Gastroesophageal sphincter (tissue), 4 donors: ENCODE results near the gene GRXCR1. TPM values are rescaled to one million over a fixed set of nuclear protein-coding genes. Genes with fewer than 3 reads are reported as not detected.

Experiments
- ATAC-seq: fragments of 150-250 bp; one replicate; pipeline ENCODE4 v1.9.1; 2016; ENCODE audit warnings: mild to moderate bottlenecking, moderate library complexity
- H3K27ac ChIP-seq, 4 donors: fragments of 200-600 bp; sonication (generic) in 3 of 4; 1 replicate in 3 of 4; 2 replicates in 1 of 4; pipeline ENCODE4 v1.5.1; 2016 to 2019
- H3K27me3 ChIP-seq: fragments of 200-600 bp; sonication (generic); one replicate; pipeline ENCODE4 v1.5.1; 2019
- H3K36me3 ChIP-seq, 2 donors: fragments of 200-600 bp; sonication (generic); one replicate each; pipeline ENCODE4 v1.5.1; 2019; ENCODE audit warnings: control low read depth in 1 of 2
- H3K4me1 ChIP-seq, 3 donors: fragments of 200-600 bp; sonication (generic); 1 replicate in 2 of 3; 2 replicates in 1 of 3; pipeline ENCODE4 v1.5.1; 2016 to 2019; ENCODE audit warnings: control low read depth in 2 of 3
- H3K4me3 ChIP-seq, 2 donors: fragments of 200-600 bp; sonication (generic); one replicate each; pipeline ENCODE4 v1.5.1; 2019; ENCODE audit warnings: mild to moderate bottlenecking in 1 of 2, moderate library complexity in 1 of 2
- H3K9me3 ChIP-seq, 3 donors: fragments of 200-600 bp; sonication (generic); one replicate each; pipeline ENCODE4 v1.5.1; 2017 to 2019; ENCODE audit warnings: control low read depth in 2 of 3
- EP300 ChIP-seq: sonication (generic); formaldehyde crosslinking; IDR thresholded peaks from one replicate; pipeline ENCODE4 v1.6.1; 2017; ENCODE audit warnings: antibody characterized with exemption, mild to moderate bottlenecking
- POLR2A ChIP-seq, 2 donors: fragments of 450-650 bp; IDR thresholded peaks; one replicate each; pipeline ENCODE4 v1.6.1; 2017; ENCODE audit warnings: antibody characterized with exemption in 2 of 2, mild to moderate bottlenecking in 2 of 2, moderate library complexity in 1 of 2
- POLR2AphosphoS5 ChIP-seq: sonication (generic); formaldehyde crosslinking; IDR thresholded peaks from one replicate; pipeline ENCODE4 v1.6.1; 2017; ENCODE audit warnings: antibody characterized with exemption
- WGBS, 2 donors: methylation state at CpG; one replicate each; pipeline ENCODE4 v1.1.5; 2018; ENCODE audit warnings: low coverage in 1 of 2; 5-methylcytosine and 5-hydroxymethylcytosine counted together
- total RNA-seq, 4 donors: library from RNA; depleted of rRNA; stranded (reverse); fragments of >200 nt; gene quantifications; one replicate each; pipeline ENCODE4 v1.1.0, GENCODE V29; 2016
- TF ChIP-seq, protein P1 (sequence below), 4 experiments: fragments of 200-600 bp in 2 of 4; fragments of 450-650 bp in 2 of 4; sonication (generic) in 1 of 4; IDR thresholded peaks; one replicate each; pipeline ENCODE4 v1.5.1; 2017 to 2019; ENCODE audit warnings: antibody characterized with exemption in 4 of 4, mild to moderate bottlenecking in 2 of 4, moderate library complexity in 2 of 4

The GRXCR1 gene
- total RNA-seq, 4 donors from 2014 or later, result not detected

DNA sequence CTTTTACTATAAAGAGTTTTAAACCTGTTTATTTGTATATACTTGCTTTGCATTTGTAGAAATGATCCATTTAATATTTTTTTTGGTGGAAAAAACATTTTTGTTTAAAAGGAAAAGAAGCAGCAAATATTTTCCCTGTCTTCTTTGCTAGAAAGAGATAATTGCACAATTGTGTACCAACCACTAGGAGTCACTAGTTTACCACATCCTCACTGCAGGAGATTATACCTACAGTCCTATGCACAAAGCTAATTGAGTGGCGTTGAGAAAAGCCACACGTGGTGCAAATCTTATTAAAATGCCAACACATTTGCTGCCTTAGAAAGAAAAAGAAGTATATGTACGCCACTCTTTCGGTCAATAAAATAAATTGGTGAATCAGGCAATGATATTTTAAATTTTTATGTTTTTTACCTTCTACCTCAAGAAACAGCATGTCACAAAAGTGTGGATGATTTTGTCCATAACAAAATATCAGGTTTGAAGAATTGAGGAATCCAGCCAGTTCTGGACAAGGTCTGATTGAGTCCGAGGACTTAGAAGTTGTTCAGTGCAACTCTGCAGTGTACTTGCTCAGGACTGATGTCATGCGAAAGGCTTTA, 102.9 kb downstream of the GRXCR1 start:
- WGBS, 2 donors, result 32 to 35% methylated on average over 6 of the region's 6 CpGs
- Histone ChIP-seq H3K27me3 (no peaks in the 10 kb centered on the region), H3K9me3 (peaks cover 0 to 7% (median 0%) of the 10 kb centered on the region in 3 donors), H3K36me3 (no peaks in the 10 kb centered on the region), H3K4me3 (no peak overlapping the region), H3K27ac (no peak overlapping the region), H3K4me1 (no peaks in the 10 kb centered on the region)
- ATAC-seq, result no peak
- TF ChIP-seq POLR2A (IDR thresholded peaks at IDR 0.05) (no peak), EP300 (no peak), POLR2AphosphoS5 (no peak)
- TF ChIP-seq, protein P1, sequence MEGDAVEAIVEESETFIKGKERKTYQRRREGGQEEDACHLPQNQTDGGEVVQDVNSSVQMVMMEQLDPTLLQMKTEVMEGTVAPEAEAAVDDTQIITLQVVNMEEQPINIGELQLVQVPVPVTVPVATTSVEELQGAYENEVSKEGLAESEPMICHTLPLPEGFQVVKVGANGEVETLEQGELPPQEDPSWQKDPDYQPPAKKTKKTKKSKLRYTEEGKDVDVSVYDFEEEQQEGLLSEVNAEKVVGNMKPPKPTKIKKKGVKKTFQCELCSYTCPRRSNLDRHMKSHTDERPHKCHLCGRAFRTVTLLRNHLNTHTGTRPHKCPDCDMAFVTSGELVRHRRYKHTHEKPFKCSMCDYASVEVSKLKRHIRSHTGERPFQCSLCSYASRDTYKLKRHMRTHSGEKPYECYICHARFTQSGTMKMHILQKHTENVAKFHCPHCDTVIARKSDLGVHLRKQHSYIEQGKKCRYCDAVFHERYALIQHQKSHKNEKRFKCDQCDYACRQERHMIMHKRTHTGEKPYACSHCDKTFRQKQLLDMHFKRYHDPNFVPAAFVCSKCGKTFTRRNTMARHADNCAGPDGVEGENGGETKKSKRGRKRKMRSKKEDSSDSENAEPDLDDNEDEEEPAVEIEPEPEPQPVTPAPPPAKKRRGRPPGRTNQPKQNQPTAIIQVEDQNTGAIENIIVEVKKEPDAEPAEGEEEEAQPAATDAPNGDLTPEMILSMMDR (IDR thresholded peaks at IDR 0.05), result peak; percentile 4 to 40 (median 20)

DNA sequence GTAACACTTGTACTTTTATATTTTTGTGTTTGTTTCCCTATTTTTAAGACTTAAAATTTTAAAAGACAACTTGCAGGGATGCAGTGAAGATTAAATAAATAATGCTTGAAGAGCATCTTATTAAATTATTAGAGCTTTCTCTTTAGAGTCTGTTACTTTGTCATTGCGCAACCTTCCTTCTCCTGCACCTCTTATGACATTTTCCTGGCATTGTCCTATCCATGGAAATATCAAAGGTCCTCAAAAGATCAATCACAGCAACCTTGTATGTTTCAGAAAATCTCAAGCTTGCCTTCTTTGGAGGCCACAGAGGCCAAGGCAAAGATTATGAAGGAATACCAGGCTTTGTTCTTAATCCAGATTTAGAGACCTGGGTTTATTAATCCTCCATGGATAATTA, 116.3 kb downstream of the GRXCR1 start:
- ATAC-seq, result no peak
- H3K27me3 ChIP-seq, result no peaks in the 10 kb centered on the region
- WGBS, 2 donors, result 90 to 94% methylated on average over 1 of the region's 1 CpG
- H3K9me3 ChIP-seq, result peaks cover 0 to 7% (median 0%) of the 10 kb centered on the region in 3 donors
- no peak overlapping the region for H3K4me3 ChIP-seq
- H3K4me1 ChIP-seq, result no peaks in the 10 kb centered on the region
- TF ChIP-seq, protein P1 (IDR thresholded peaks at IDR 0.05), result no peak
- TF ChIP-seq POLR2AphosphoS5 (no peak), EP300 (no peak), POLR2A (IDR thresholded peaks at IDR 0.05) (no peak)
- H3K27ac ChIP-seq, result no peak overlapping the region
- no peaks in the 10 kb centered on the region for H3K36me3 ChIP-seq

DNA sequence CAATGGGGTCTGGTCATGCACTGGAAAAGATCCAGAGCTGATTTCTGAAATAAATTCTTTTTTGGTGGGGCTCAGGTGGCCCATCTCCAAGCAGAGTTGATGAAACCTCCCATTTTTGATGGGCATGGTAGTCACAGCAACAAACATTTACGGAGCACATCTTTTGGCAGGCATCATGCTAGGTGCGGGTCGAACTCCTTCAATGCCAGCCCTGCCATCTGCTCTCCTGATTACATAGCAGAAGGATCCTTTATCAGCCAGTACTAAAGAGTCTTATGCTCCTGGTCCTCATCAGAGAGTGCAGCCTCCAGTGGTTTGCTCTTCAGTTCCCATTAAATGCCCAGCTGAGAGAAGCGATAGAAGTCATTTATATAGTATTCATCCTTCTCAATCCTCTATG, 121.7 kb downstream of the GRXCR1 start:
- 83 to 95% methylated on average over 1 to 2 of the region's 4 CpGs for WGBS, 2 donors

DNA sequence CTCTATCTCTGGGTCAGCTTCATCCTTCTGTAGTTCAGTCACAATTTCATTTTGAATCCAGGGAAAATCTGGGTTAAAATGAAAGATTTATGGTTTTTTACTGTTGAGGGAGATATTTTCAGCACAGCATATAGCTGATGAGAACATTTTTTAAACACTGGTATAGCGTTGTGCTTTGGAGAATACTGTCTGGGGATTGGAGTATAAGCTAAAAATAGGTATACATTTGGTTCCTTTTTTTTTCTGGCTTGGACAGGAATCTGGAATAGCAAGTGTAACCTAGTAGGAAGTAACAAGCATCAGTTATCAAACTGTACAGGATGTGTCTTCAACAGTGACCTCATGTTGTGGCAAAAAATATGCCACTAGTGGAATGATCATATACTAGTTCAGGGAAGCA, 149.1 kb downstream of the GRXCR1 start:
- no peaks in the 10 kb centered on the region for H3K27me3 ChIP-seq
- no peak overlapping the region for H3K4me3 ChIP-seq
- H3K4me1 ChIP-seq, result no peaks in the 10 kb centered on the region
- 39 to 50% methylated on average over 1 of the region's 1 CpG for WGBS, 2 donors
- H3K9me3 ChIP-seq, result no peaks in the 10 kb centered on the region
- no peak overlapping the region for H3K27ac ChIP-seq
- no peaks in the 10 kb centered on the region for H3K36me3 ChIP-seq
- no peak for ATAC-seq
- TF ChIP-seq POLR2AphosphoS5, result no peak
- TF ChIP-seq, protein P1 (IDR thresholded peaks at IDR 0.05), result no peak
- no peak for TF ChIP-seq POLR2A (IDR thresholded peaks at IDR 0.05)
- no peak for TF ChIP-seq EP300

More for the DNA sequence above, 121.7 kb downstream of the GRXCR1 start:
- Histone ChIP-seq H3K36me3 (no peaks in the 10 kb centered on the region), H3K4me3 (no peak overlapping the region), H3K27ac (no peak overlapping the region), H3K27me3 (no peaks in the 10 kb centered on the region), H3K4me1 (no peaks in the 10 kb centered on the region), H3K9me3 (no peaks in the 10 kb centered on the region)
- TF ChIP-seq POLR2A (IDR thresholded peaks at IDR 0.05), result no peak
- no peak for TF ChIP-seq POLR2AphosphoS5
- TF ChIP-seq EP300, result no peak
- TF ChIP-seq, protein P1 (IDR thresholded peaks at IDR 0.05), result no peak
- ATAC-seq, result no peak

DNA sequence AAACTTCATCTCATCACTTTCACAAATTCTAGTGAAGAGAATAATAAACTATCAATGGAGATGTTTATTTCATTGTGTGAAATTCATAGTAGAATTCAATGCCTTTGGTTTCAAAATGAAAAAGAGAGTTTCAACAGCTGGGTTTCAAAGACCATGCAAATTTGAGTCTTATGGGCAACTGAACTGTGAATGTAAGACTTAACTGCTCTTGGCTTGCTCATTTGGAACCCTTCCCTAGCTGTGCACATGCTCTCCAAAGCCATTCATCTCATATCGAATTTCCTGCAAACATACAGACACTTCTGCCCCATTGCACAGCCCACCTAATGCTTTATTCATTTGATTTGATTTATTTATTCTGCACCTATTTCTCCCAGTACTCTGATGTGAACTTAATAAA, 154.5 kb downstream of the GRXCR1 start:
- no peaks in the 10 kb centered on the region for H3K9me3 ChIP-seq
- no peak overlapping the region for H3K4me3 ChIP-seq
- 21 to 50% methylated on average over 1 of the region's 1 CpG for WGBS, 2 donors
- no peaks in the 10 kb centered on the region for H3K4me1 ChIP-seq
- no peaks in the 10 kb centered on the region for H3K27me3 ChIP-seq
- no peak overlapping the region for H3K27ac ChIP-seq
- no peaks in the 10 kb centered on the region for H3K36me3 ChIP-seq
- TF ChIP-seq POLR2AphosphoS5 (no peak), EP300 (no peak), POLR2A (IDR thresholded peaks at IDR 0.05) (no peak)
- TF ChIP-seq, protein P1 (IDR thresholded peaks at IDR 0.05), result no peak
- ATAC-seq, result no peak
